Head of caudate nucleus (tissue), 42 donors: ENCODE measurements around the gene NGEF.
A peak's percentile ranks its signal among the peaks of the same experiment; 100 is the strongest.

ENCODE experiments used
- DNase-seq, 42 donors: peaks; one replicate each; pipeline versions ENCODE4 v3.0.0 to v3.0.0-alpha.2; 2020 to 2021; ENCODE audit warnings: mixed read lengths in 7 of 42
- intact Hi-C: fragments of 100-400 bp; cut with DNase I; formaldehyde crosslinking; loops from one replicate; pipeline ENCODE4 v1.15.0; 2022

The NGEF gene

GRCh38 chr2:233007270-233007669 is 5.8 kb downstream of the NGEF start:
- DNase-seq = peak in 1 of 42 donors; percentile 3
- intact Hi-C loops = no loop called here

- intact Hi-C loops = no loop called here
- DNase-seq = peak in 2 of 42 donors; percentile 1 to 5
Measured at GRCh38 chr2:233006648-233007047, 6.4 kb downstream of the NGEF start.

- intact Hi-C loops = no loop called here
- DNase-seq = peak in 4 of 42 donors; percentile 1 to 18 (median 8)
Measured at GRCh38 chr2:233005096-233005495, 8.0 kb downstream of the NGEF start.

- intact Hi-C loops = no loop called here
- peak in 4 of 42 donors; percentile 5 to 30 (median 16) for DNase-seq
Measured at GRCh38 chr2:233003658-233004555, 9.1 kb downstream of the NGEF start.

GRCh38 chr2:233002829-233003657 is 10.0 kb downstream of the NGEF start:
- intact Hi-C loops = no loop called here

GRCh38 chr2:233000886-233001750 is 11.9 kb downstream of the NGEF start:
- peak in 4 of 42 donors; percentile 6 to 16 (median 10) for DNase-seq
- intact Hi-C loops = no loop called here

More at GRCh38 chr2:233002829-233003657, 10.0 kb downstream of the NGEF start:
- peak in 4 of 42 donors; percentile 3 to 16 (median 10) for DNase-seq

GRCh38 chr2:232999354-232999753 is 13.7 kb downstream of the NGEF start:
- intact Hi-C loops = no loop called here
- peak in 6 of 42 donors; percentile 11 to 36 (median 16) for DNase-seq

GRCh38 chr2:232998666-232998985 is 14.4 kb downstream of the NGEF start:
- intact Hi-C loops = no loop called here
- peak in 2 of 42 donors; percentile 6 to 33 for DNase-seq

GRCh38 chr2:232997749-232998665 is 15.0 kb downstream of the NGEF start:
- DNase-seq = peak in 5 of 42 donors; percentile 5 to 32 (median 12)
- intact Hi-C loops = no loop called here

GRCh38 chr2:232994446-232994845 is 18.6 kb downstream of the NGEF start:
- intact Hi-C loops = no loop called here
- peak in 5 of 42 donors; percentile 5 to 41 (median 11) for DNase-seq

- intact Hi-C loops = no loop called here
- DNase-seq = no peak
Measured at GRCh38 chr2:232993231-232993821, 19.7 kb downstream of the NGEF start.

GRCh38 chr2:232986155-232986554 is 26.9 kb downstream of the NGEF start:
- intact Hi-C loops = no loop called here
- DNase-seq = peak in 1 of 42 donors; percentile 6

- DNase-seq = peak in 5 of 42 donors; percentile 16 to 44 (median 25)
- intact Hi-C loops = no loop called here
Measured at GRCh38 chr2:232984451-232985207, 28.4 kb downstream of the NGEF start.

GRCh38 chr2:232983669-232984140 is 29.4 kb downstream of the NGEF start:
- peak in 5 of 42 donors; percentile 2 to 20 (median 17) for DNase-seq
- intact Hi-C loops = no loop called here

GRCh38 chr2:232982926-232983668 is 30.0 kb downstream of the NGEF start:
- DNase-seq = peak in 4 of 42 donors; percentile 9 to 41 (median 18)
- intact Hi-C loops = no loop called here
